Activated CD4-positive, CD25-positive, alpha-beta regulatory T cell treated with anti-CD3 and anti-CD28 coated beads, Interleukin-2, amount 50 U/mL, for 16 hours (primary cell): ENCODE results near the gene ORAI2.
A peak's percentile ranks its signal among the peaks of the same experiment; 100 is the strongest.

Experiments used
- DNase-seq: peaks from one replicate; pipeline ENCODE4 v3.0.0-alpha.2; 2020; ENCODE audit warnings: low read depth, low spot score

ORAI2 gene

GRCh38 chr7:102413611-102414010 lies 19.8 kb upstream of the ORAI2 start:
- no peak for DNase-seq

DNA sequence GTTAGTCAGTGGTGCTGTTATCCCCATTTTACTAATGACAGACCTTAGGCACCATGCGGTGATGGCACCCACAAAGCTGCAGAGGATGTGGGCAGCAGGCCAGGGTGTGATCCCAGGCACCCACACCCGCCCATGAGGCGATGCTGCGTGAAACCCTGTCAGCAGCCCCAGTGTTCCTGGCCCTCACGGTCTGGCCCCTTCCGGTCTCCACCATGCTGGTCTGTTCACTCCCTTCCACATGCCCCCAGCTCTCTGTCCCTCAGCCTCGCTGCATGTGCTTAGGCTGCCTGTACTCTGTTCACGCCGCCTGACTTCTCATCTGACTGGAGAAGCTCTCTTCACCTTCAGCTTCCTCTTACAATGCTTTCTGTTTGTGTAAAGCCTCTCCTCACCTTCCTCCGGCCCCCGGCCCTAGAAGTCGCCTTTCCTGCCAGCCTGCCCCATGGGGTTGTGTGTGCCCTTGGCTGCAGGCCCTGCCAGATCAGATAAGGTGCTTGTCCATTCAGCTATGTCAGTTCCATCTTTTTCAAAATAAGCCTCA lies 17.6 kb upstream of the ORAI2 start:
- DNase-seq = no peak

GRCh38 chr7:102416406-102416805 lies 17.0 kb upstream of the ORAI2 start:
- no peak for DNase-seq

GRCh38 chr7:102417105-102417504 lies 16.3 kb upstream of the ORAI2 start:
- no peak for DNase-seq

- DNase-seq = no peak
These were observed 14.8 kb upstream of the ORAI2 start for GRCh38 chr7:102418592-102418991.

DNA sequence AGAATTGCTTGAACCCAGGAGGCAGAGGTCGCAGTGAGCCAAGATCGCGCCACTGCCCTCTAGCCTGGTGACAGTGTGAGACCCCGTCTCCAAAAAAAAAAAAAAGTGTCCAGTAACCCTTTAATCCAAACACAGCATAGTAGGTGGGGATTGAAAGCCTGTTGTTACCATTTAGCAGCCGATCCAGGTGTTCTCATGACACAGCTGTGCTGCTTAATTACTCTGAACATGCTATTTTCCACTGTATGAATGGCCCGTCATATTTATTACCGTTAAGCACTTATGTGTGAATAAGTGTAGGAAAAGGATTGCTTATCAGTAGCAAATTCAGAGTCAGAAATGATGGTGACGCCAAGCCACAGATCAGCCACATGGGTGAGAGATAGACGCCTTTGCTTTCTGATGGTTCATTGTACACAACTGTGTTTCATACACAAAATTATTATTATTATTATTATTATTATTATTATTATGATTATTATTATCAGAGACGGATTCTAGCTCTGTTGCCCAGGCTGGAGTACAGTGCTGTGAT lies 11.6 kb upstream of the ORAI2 start:
- no peak for DNase-seq

DNA sequence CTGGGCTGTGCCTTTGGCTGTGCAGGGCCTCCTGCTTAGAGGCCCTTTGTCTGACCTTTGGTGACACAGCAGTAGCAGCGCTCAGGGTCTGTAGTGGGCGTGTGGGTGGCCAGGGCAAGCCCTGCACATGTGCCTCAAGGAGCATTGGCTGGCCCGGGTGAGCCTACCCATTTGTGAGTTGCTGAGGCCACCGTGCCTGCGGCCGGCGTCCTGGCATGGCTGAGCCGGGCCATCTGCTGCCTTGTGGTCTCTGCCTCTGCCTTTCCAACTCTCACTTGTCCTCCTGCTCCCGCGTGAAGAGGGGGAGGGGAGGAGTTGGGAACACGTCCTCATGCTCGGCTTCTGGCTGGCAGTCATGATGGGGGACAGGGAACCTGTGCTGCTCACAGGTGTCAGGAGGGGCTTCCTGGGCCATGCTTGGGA lies 9.2 kb upstream of the ORAI2 start:
- DNase-seq = no peak

- DNase-seq = no peak
These were observed 8.6 kb upstream of the ORAI2 start for GRCh38 chr7:102424787-102425218.

DNA sequence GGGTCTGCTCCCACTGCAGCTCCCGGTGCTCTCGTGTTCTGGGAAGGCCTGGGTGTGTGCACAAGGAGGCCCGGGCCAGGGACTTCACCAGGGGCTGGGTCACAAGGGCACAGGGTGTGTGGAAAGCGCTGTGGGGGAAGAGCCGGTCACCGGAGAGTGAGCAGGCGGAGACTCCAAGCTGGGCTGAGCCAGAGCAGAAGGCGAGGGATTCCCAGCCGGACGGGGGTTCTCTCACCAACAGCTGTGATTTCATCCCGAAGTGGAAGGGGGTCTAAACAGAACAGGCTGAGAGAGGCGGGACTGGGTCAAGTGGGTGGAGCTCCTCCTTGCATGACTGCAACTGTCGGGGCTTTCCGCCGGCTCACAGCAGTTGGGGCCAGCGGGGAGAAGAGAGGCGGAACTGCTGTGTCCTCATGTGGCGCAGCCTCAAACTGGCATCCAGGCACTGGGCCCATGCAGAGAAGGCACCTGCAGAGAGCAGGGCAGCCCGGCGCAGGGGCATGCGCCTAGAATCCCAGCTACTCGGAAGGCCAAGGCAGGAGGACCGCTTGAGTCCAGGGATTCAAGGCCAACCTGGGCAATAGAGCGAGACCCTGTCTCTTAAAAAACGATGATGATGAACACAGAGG lies 7.6 kb upstream of the ORAI2 start:
- DNase-seq = peak; percentile 66

GRCh38 chr7:102426268-102427018 lies 6.9 kb upstream of the ORAI2 start:
- DNase-seq = peak; percentile 44

GRCh38 chr7:102427019-102427405 lies 6.4 kb upstream of the ORAI2 start:
- no peak for DNase-seq

GRCh38 chr7:102429141-102429899 lies 4.1 kb upstream of the ORAI2 start:
- DNase-seq = no peak

- peak; percentile 30 for DNase-seq
These were observed 1.6 kb upstream of the ORAI2 start for GRCh38 chr7:102431617-102432298.

DNA sequence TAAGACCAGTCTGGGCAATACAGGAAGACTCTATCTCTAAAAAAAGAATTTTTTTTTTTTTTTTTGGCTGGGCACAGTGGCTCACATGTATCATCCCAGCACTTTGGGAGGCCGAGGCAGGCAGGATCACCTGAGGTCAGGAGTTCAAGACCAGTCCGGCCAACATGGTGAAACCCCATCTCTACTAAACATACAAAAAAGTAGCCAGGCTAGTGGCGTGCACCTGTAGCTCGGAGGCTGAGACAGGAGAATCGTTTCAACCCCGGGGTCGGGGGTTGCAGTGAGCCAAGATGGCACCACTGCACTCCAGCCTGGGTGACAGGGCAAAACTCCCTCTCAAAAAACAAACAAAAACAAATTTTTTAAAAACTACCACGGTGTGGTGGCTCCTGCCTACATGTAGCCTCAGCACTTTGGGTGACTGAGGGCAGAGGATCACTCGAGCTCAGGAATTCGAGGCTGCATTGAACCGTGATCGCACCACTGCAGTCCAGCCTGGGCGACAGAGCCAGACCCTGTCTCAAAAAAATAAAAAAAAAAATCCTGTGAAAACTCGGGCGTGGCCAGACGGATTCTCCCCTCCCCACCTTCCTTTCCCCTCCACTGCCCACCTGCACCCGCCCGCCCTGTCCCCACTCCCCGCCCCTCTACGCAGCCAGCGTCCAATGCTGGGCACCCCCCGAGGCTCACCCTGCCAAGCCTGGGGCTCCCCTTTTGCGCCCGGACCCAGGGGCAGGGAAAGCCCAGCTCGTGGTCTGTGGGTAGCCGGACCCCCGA lies 745 bp upstream of the ORAI2 start:
- DNase-seq = no peak

DNA sequence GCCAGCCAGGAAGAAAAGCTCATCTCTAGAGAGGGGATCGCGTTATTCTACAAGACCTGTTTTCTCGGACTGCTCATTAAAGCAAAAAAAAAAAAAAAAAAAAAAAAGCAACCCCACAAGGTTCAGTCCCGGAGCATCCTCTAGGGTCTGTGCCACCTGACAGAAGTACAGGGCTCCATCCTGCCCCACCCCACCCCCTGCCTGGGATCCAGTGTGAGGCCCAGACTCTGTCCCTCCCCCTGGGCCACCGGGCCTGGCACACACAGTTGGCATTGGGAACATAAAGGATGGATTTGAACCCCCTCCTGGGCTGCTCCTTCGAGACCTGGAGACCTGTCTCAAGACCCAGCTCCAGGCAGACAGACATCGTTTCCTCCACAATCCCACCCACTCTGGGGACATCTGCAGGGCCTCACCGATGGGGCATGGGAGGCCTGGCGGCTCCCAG lies 688 bp downstream of the ORAI2 start:
- no peak for DNase-seq

DNA sequence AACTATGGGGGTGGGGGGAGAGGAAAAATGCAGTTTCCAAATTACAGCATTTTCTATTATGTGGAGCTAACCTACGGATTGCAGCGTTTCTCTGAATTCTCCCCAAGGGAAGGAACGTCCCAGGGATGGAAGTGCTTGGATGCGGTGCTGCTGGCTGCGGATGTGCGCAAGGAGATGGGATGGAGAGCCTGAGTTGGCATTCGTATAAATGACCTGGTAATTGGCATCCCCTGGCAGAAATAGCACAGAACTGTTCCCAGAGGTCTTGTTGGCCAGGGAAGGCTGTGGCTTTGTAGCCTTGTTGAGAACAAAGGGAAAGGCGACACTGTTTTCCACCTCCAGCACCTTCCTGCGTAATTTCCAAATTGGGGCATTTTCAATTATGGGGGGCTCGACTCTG lies 2.7 kb downstream of the ORAI2 start:
- DNase-seq = no peak

- no peak for DNase-seq
These were observed 6.8 kb downstream of the ORAI2 start for GRCh38 chr7:102439963-102440795.

DNA sequence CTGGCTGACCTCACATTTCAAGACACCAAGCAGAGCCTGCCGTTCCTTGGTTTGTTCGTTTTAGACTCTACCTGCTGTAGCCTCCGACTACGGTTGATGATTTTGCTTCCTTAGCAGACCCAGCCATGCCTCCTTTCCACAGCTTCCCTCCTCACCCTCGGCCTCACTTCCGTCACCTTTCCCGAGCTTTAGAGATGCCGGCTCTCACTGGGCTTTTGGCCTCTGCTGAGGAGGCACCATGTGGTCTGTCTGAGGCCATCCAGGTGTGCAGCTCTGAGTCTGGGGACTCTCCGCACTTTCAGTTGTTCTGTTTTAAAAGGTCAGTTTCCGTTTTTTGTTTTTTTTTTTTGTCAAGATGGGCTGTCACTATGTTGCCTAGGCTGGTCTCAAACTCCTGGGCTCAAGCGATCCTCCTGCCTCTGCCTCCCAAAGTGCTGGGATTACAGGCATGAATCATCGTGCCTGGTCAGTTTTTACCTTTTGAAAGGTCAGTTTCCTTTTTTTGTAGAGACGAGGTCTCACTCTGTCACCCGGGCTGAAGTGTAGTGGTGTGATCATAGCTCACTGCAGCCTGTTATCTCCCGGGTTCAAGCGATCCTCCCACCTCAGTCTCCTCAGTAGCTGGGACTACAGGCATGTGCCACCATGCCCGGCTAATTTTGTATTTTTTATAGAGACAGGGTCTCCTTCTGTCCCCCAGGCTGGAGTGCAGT lies 11.7 kb downstream of the ORAI2 start:
- DNase-seq = no peak

GRCh38 chr7:102445674-102446071 lies 12.3 kb downstream of the ORAI2 start:
- DNase-seq = no peak
